GM23338 (cell line): ENCODE measurements around the gene CBX2. TPM values are rescaled to one million over a fixed set of nuclear protein-coding genes. Genes with fewer than 3 reads are reported as not detected.

ENCODE experiments used
- ATAC-seq: fragments of 200-7000 bp; cut with Tn5 transposase; 3 replicates; pipeline ENCODE4 v1.9.1; 2020
- DNase-seq: peaks from one replicate; pipeline ENCODE4 v3.0.0-alpha.2; 2015; ENCODE audit warnings: low spot score
- H2AFZ ChIP-seq: fragments of 200-600 bp; sonication (generic); 2 replicates; pipeline ENCODE4 v1.8.0; 2016; ENCODE audit warnings: antibody characterized with exemption, mild to moderate bottlenecking, moderate library complexity
- H3F3A ChIP-seq: fragments of 200-600 bp; sonication (generic); replicated peaks from 2 replicates; pipeline ENCODE4 v1.8.0; 2017; ENCODE audit warnings: antibody characterized with exemption, mixed run types, low read depth
- H3K27ac ChIP-seq: fragments of 200-600 bp; sonication (generic); 2 replicates; pipeline ENCODE4 v1.6.1; 2016; ENCODE audit warnings: low read depth
- H3K27me3 ChIP-seq: fragments of 200-600 bp; sonication (generic); 2 replicates; pipeline ENCODE4 v1.8.0; 2016; ENCODE audit warnings: mild to moderate bottlenecking, mixed run types, moderate library complexity; ENCODE audit not compliant: insufficient read depth
- H3K36me3 ChIP-seq: fragments of 200-600 bp; sonication (generic); 2 replicates; pipeline ENCODE4 v1.8.0; 2016; ENCODE audit warnings: mild to moderate bottlenecking; ENCODE audit not compliant: insufficient read depth
- H3K4me1 ChIP-seq: fragments of 200-600 bp; sonication (generic); 2 replicates; pipeline ENCODE4 v1.8.0; 2016; ENCODE audit warnings: mild to moderate bottlenecking, moderate library complexity; ENCODE audit not compliant: insufficient read depth
- H3K4me2 ChIP-seq: fragments of 200-600 bp; sonication (generic); 2 replicates; pipeline ENCODE4 v1.7.1; 2017; ENCODE audit warnings: mixed run types
- H3K4me3 ChIP-seq: fragments of 200-600 bp; sonication (generic); 2 replicates; pipeline ENCODE4 v1.6.1; 2016; ENCODE audit warnings: mixed run types
- H3K79me2 ChIP-seq: fragments of 200-600 bp; sonication (generic); replicated peaks from 2 replicates; pipeline ENCODE4 v1.8.0; 2017; ENCODE audit warnings: mild to moderate bottlenecking; ENCODE audit not compliant: insufficient read depth
- H3K9me2 ChIP-seq: fragments of 200-600 bp; sonication (generic); 2 replicates; pipeline ENCODE4 v1.8.0; 2017; ENCODE audit not compliant: insufficient read depth
- H4K20me1 ChIP-seq: fragments of 200-600 bp; sonication (generic); replicated peaks from 2 replicates; pipeline ENCODE4 v1.8.0; 2017; ENCODE audit warnings: mild to moderate bottlenecking; ENCODE audit not compliant: insufficient read depth
- H3K27ac Mint-ChIP-seq: 2 replicates; pipeline ENCODE4 v1.8.0; 2020; ENCODE audit warnings: inconsistent platforms, mild to moderate bottlenecking, moderate library complexity, mixed read lengths
- H3K27me3 Mint-ChIP-seq: 3 replicates; pipeline ENCODE4 v1.8.0; 2022; ENCODE audit warnings: low read depth, mild to moderate bottlenecking, moderate library complexity, mixed read lengths, inconsistent platforms; ENCODE audit not compliant: insufficient read depth, poor library complexity
- H3K36me3 Mint-ChIP-seq: 3 replicates; pipeline ENCODE4 v1.8.0; 2021; ENCODE audit warnings: low read depth, mild to moderate bottlenecking, inconsistent platforms, moderate library complexity, mixed read lengths
- H3K4me1 Mint-ChIP-seq: 3 replicates; pipeline ENCODE4 v1.8.0; 2020; ENCODE audit warnings: mild to moderate bottlenecking, inconsistent platforms, mixed read lengths
- H3K4me3 Mint-ChIP-seq: 3 replicates; pipeline ENCODE4 v1.8.0; 2021; ENCODE audit warnings: moderate library complexity, mild to moderate bottlenecking, inconsistent platforms, mixed read lengths
- H3K9me3 Mint-ChIP-seq: 3 replicates; pipeline ENCODE4 v1.8.0; 2020; ENCODE audit warnings: moderate library complexity, mild to moderate bottlenecking, inconsistent platforms, mixed read lengths
- CREB1 ChIP-seq: fragments of 250-450 bp; sonication (Bioruptor Pico); IDR thresholded peaks from 2 replicates; pipeline ENCODE4 v1.5.0; 2020; ENCODE audit warnings: low read depth, mild to moderate bottlenecking, moderate library complexity
- JUNB ChIP-seq: IDR thresholded peaks from one replicate; pipeline ENCODE4 v1.6.1; 2016; ENCODE audit warnings: antibody characterized with exemption; ENCODE audit not compliant: unreplicated experiment
- POLR2AphosphoS5 ChIP-seq: IDR thresholded peaks from 2 replicates; pipeline ENCODE4 v1.6.1; 2016; ENCODE audit warnings: antibody characterized with exemption, low read depth
- STAT1 ChIP-seq: IDR thresholded peaks from one replicate; pipeline ENCODE4 v1.6.1; 2016; ENCODE audit warnings: antibody characterized with exemption; ENCODE audit not compliant: unreplicated experiment
- ZNF114 ChIP-seq: fragments of 250-450 bp; sonication (Bioruptor Pico); IDR thresholded peaks from 2 replicates; pipeline ENCODE4 v1.5.0; 2020; ENCODE audit warnings: mild to moderate bottlenecking, moderate library complexity
- ZNF462 ChIP-seq: fragments of 250-450 bp; sonication (Bioruptor Pico); IDR thresholded peaks from 2 replicates; pipeline ENCODE4 v1.5.0; 2020; ENCODE audit warnings: mild to moderate bottlenecking, moderate library complexity
- polyA plus RNA-seq: library from polyadenylated mRNA; unstranded; fragments of >200 nt; fragmentation: Nextera tagmentation; extraction: Ambion mirVana; gene quantifications from 2 replicates; pipeline ENCODE4 v1.2.1, GENCODE V29; 2016
- total RNA-seq: library from RNA; depleted of rRNA; stranded (reverse); fragments of >200 nt; shearing (Covaris generic); gene quantifications from 2 replicates; pipeline ENCODE4 v1.2.3, GENCODE V29; 2014
- TF ChIP-seq, protein P1 (sequence below): IDR thresholded peaks from 2 replicates; pipeline ENCODE4 v1.6.1; 2016; ENCODE audit warnings: antibody characterized with exemption

CBX2 gene
- total and polyA plus RNA-seq, 2 experiments from 2014 or later, result 26.6 to 114 TPM

DNA sequence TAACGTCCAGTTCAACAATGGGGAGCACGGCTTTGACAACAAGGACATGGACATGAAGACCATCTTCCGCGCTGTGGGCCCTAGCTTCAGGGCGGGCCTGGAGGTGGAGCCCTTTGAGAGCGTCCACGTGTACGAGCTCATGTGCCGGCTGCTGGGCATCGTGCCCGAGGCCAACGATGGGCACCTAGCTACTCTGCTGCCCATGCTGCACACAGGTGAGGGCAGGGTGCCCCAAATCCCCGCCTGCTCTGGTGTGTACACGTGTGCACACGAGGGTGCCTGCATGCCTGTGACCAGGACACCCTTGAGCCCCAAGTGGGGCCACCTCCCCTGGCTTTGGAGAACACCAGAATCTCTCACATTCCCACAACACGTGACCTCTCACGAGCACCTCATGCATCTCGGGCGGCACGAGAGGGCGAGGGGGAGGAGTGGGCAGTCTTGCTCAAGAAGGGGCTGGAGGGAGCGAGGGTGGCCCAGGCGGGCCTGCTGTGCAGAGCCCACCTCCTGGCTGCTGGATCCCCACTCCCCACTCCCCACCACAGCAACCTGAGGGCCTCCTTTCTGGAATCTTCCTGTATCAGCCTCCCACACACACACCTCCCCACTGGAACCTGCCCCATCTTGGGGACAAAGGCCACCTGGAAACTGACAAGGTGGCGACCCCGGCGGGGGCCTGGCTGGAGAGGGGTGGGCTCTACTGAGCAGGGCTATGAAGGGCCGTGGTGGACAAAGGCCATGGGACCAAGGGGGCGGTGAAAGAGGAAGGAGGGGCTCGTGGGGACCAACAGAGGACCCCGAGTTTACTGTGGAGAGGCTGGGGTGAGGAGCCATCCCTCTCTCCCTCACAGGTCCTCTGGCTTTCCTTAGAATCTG, 40.7 kb upstream of the CBX2 start:
- no peaks in the 10 kb centered on the region for H3K79me2 ChIP-seq
- H3F3A ChIP-seq, result no peaks in the 10 kb centered on the region
- no peaks in the 10 kb centered on the region for H3K36me3 Mint-ChIP-seq
- no peaks in the 10 kb centered on the region for H3K36me3 ChIP-seq
- H2AFZ ChIP-seq, result no peak overlapping the region
- peaks cover 3% of the 10 kb centered on the region; the same call in 1 of the 3 replicates for H3K4me1 Mint-ChIP-seq
- TF ChIP-seq ZNF462 (CRISPR knock-in tag), result no peak
- TF ChIP-seq JUNB, result no peak
- TF ChIP-seq POLR2AphosphoS5, result no peak
- TF ChIP-seq CREB1 (CRISPR knock-in tag), result no peak
- no peak for TF ChIP-seq STAT1
- TF ChIP-seq, protein P1, sequence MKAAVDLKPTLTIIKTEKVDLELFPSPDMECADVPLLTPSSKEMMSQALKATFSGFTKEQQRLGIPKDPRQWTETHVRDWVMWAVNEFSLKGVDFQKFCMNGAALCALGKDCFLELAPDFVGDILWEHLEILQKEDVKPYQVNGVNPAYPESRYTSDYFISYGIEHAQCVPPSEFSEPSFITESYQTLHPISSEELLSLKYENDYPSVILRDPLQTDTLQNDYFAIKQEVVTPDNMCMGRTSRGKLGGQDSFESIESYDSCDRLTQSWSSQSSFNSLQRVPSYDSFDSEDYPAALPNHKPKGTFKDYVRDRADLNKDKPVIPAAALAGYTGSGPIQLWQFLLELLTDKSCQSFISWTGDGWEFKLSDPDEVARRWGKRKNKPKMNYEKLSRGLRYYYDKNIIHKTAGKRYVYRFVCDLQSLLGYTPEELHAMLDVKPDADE, result no peak
- no peak for TF ChIP-seq ZNF114
- H3K9me3 Mint-ChIP-seq, result no peaks in the 10 kb centered on the region
- no peak overlapping the region for H3K27ac Mint-ChIP-seq
- H3K27me3 Mint-ChIP-seq, result peaks cover 39% of the 10 kb centered on the region
- H3K4me3 ChIP-seq, result no peak overlapping the region
- H4K20me1 ChIP-seq, result no peaks in the 10 kb centered on the region
- H3K27me3 ChIP-seq, result peaks cover 20% of the 10 kb centered on the region
- H3K27ac ChIP-seq, result no peak overlapping the region
- H3K4me2 ChIP-seq, result no peak overlapping the region
- H3K4me3 Mint-ChIP-seq, result no peak overlapping the region
- H3K4me1 ChIP-seq, result no peaks in the 10 kb centered on the region
- no peaks in the 10 kb centered on the region for H3K9me2 ChIP-seq
- ATAC-seq (no peak), DNase-seq (no peak)
